Hepatocyte (in vitro differentiated cells): ENCODE results near the gene CACNG7. TPM values are rescaled to one million over a fixed set of nuclear protein-coding genes. Genes with fewer than 3 reads are reported as not detected.
A peak's percentile ranks its signal among the peaks of the same experiment; 100 is the strongest.

Experiments used
- DNase-seq: peaks from one replicate; pipeline ENCODE4 v3.0.0-alpha.2; 2016; ENCODE audit warnings: low spot score
- H2AFZ ChIP-seq: fragments of 200-600 bp; sonication (generic); 2 replicates; pipeline ENCODE4 v1.6.0; 2016; ENCODE audit warnings: antibody characterized with exemption, mild to moderate bottlenecking
- H3K27ac ChIP-seq: fragments of 200-600 bp; sonication (generic); 2 replicates; pipeline ENCODE4 v1.5.1; 2016; ENCODE audit warnings: mild to moderate bottlenecking
- H3K27me3 ChIP-seq: fragments of 200-600 bp; sonication (generic); 2 replicates; pipeline ENCODE4 v1.6.1; 2016
- H3K36me3 ChIP-seq: fragments of 200-600 bp; sonication (generic); replicated peaks from 2 replicates; pipeline ENCODE4 v1.5.1; 2016; ENCODE audit warnings: low read depth; ENCODE audit not compliant: insufficient read depth
- H3K4me1 ChIP-seq: fragments of 200-600 bp; sonication (generic); 2 replicates; pipeline ENCODE4 v1.5.1; 2016; ENCODE audit warnings: mild to moderate bottlenecking, moderate library complexity; ENCODE audit not compliant: insufficient read depth
- H3K4me2 ChIP-seq: fragments of 200-600 bp; sonication (generic); 2 replicates; pipeline ENCODE4 v1.6.0; 2016
- H3K4me3 ChIP-seq: fragments of 200-600 bp; sonication (generic); 2 replicates; pipeline ENCODE4 v1.5.1; 2016; ENCODE audit warnings: mild to moderate bottlenecking
- H3K79me2 ChIP-seq: fragments of 200-600 bp; sonication (generic); 2 replicates; pipeline ENCODE4 v1.6.0; 2017; ENCODE audit warnings: mild to moderate bottlenecking
- H3K9me2 ChIP-seq: fragments of 200-600 bp; sonication (generic); replicated peaks from 2 replicates; pipeline ENCODE4 v1.6.0; 2017; ENCODE audit warnings: mild to moderate bottlenecking; ENCODE audit not compliant: insufficient read depth
- H3K9me3 ChIP-seq: fragments of 200-600 bp; sonication (generic); 2 replicates; pipeline ENCODE4 v1.5.1; 2016; ENCODE audit warnings: low read depth, mild to moderate bottlenecking
- H4K20me1 ChIP-seq: fragments of 200-600 bp; sonication (generic); 2 replicates; pipeline ENCODE4 v1.6.0; 2016; ENCODE audit warnings: mild to moderate bottlenecking; ENCODE audit not compliant: insufficient read depth, poor library complexity, severe bottlenecking
- CTCF ChIP-seq: fragments of 200-600 bp; sonication (generic); IDR thresholded peaks from 2 replicates; pipeline ENCODE4 v1.5.1; 2016; ENCODE audit warnings: antibody characterized with exemption, mild to moderate bottlenecking; ENCODE audit not compliant: poor library complexity
- EZH2 ChIP-seq: fragments of 200-600 bp; sonication (generic); IDR thresholded peaks from 2 replicates; pipeline ENCODE4 v1.6.1; 2016; ENCODE audit warnings: antibody characterized with exemption, mild to moderate bottlenecking, borderline replicate concordance
- EZH2phosphoT487 ChIP-seq: fragments of 200-600 bp; sonication (generic); IDR thresholded peaks from one replicate; pipeline ENCODE4 v1.6.1; 2018; ENCODE audit warnings: antibody characterized with exemption, mild to moderate bottlenecking, low read depth, moderate library complexity; ENCODE audit not compliant: unreplicated experiment, severe bottlenecking
- WGBS: methylation state at CpG from one replicate; pipeline ENCODE4 v1.1.6; 2016; ENCODE audit warnings: low lambda C conversion rate; ENCODE audit errors: missing lambda C conversion rate; 5-methylcytosine and 5-hydroxymethylcytosine counted together
- polyA plus RNA-seq: library from polyadenylated mRNA; unstranded; fragments of >200 nt; fragmentation: Nextera tagmentation; extraction: Ambion mirVana; gene quantifications from 2 replicates; pipeline ENCODE4 v1.2.1, GENCODE V29; 2016
- total RNA-seq: library from RNA; depleted of rRNA; stranded (reverse); fragments of >200 nt; gene quantifications from 2 replicates; pipeline ENCODE4 v1.2.3, GENCODE V29; 2014

The CACNG7 gene
- total and polyA plus RNA-seq, 2 experiments from 2014 or later = 0.31 to 0.90 TPM

- no peak overlapping the region for H3K27ac ChIP-seq
- H3K4me2 ChIP-seq = no peak overlapping the region
- peaks cover 4% of the 10 kb centered on the region for H3K27me3 ChIP-seq
- H3K4me3 ChIP-seq = no peak overlapping the region
- H2AFZ ChIP-seq = no peak overlapping the region
- peaks cover 3% of the 10 kb centered on the region for H3K79me2 ChIP-seq
- H3K9me2 ChIP-seq = no peaks in the 10 kb centered on the region
- TF ChIP-seq EZH2 (no peak), EZH2phosphoT487 (no peak), CTCF (no peak)
- 66% methylated on average over 10 of the region's 10 CpGs for WGBS
- H3K4me1 ChIP-seq = peaks cover 7% of the 10 kb centered on the region
- H4K20me1 ChIP-seq = peaks cover 15% of the 10 kb centered on the region
- no peaks in the 10 kb centered on the region for H3K36me3 ChIP-seq
- DNase-seq = no peak
- H3K9me3 ChIP-seq = no peaks in the 10 kb centered on the region
These were observed 31.7 kb upstream of the CACNG7 start for GRCh38 chr19:53877361-53877766.

DNA sequence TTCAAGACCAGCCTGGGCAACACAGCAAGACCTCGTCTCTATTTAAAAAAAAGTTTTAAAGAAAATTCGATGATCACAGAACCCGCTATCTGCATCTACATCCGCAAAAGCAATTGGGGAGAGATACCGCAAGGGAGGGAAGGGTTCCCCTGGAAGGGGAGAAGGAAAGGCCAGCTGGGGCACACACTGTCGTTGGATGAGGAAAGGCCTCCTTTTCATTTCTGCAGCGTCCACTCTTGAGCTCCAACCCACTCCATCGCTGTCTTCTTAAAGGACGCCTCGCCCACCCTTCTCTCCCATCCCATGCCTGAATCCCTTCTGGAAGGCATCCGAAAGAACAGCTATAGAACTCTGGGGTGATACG, 30.3 kb upstream of the CACNG7 start:
- TF ChIP-seq EZH2phosphoT487 (no peak), EZH2 (no peak), CTCF (no peak)
- Histone ChIP-seq H2AFZ (peak overlapping the region; percentile 81), H4K20me1 (peaks cover 11% of the 10 kb centered on the region), H3K79me2 (no peaks in the 10 kb centered on the region), H3K4me2 (peak overlapping the region; percentile 80), H3K36me3 (no peaks in the 10 kb centered on the region), H3K9me2 (no peaks in the 10 kb centered on the region), H3K27me3 (peaks cover 18% of the 10 kb centered on the region), H3K9me3 (no peaks in the 10 kb centered on the region), H3K27ac (peak overlapping the region; percentile 74), H3K4me3 (peak overlapping the region; percentile 30), H3K4me1 (peaks cover 8% of the 10 kb centered on the region)
- no peak for DNase-seq
- WGBS = 59% methylated on average over 12 of the region's 12 CpGs

DNA sequence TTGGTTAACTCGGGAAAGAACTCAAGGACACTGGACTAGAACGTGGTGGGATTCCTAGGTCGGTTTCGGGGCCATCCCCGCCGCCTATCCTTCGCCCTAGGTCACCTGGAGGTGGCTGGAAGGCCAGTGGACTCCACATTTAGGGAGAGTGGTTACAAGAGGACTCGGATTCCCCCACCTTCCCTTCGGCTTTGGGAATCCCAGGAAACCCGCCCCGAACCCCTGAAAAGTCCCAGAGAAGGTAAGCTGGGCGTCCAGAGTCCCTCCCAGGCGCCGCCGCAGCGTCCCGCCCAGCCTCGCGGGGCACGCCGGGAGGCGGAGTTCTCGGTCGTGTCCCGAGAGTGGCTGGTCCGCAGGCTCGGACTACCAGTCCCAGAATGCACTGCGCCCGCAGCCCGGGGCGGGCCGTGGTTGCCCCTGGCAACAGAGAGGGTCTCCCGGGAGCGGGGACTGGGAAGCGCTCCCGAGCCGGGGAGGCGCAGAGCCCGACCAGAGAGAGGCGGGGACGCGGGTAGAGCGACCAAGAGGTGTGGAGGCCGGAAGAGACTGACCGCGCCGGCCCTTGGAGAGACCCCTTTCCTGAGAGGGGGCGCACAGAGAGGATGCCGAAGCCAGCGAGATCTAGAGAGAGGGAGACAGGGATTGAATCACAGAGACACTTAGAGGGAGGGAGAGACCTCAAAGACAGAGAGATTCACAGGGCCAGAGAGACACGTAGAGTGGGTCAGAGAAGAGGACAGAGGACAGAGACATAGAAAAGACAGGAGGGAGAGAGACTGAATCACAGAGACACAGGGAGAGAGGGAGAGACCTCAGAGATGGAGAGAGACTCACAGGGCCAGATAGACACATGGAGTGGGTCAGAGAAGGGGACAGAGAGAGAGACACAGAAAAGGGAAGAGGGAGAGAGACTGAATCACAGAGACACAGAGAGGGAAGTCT, 29.7 kb upstream of the CACNG7 start:
- Histone ChIP-seq H3K9me2 (no peaks in the 10 kb centered on the region), H3K27me3 (peaks cover 24% of the 10 kb centered on the region), H3K4me1 (peaks cover 8% of the 10 kb centered on the region), H2AFZ (peak overlapping the region; percentile 81), H3K36me3 (no peaks in the 10 kb centered on the region), H3K79me2 (no peaks in the 10 kb centered on the region), H3K4me3 (peak overlapping the region; percentile 30), H3K9me3 (no peaks in the 10 kb centered on the region), H3K4me2 (peak overlapping the region; percentile 80), H4K20me1 (peaks cover 11% of the 10 kb centered on the region), H3K27ac (peak overlapping the region; percentile 74)
- no peak for TF ChIP-seq EZH2
- no peak for TF ChIP-seq CTCF
- TF ChIP-seq EZH2phosphoT487 = no peak
- peak; percentile 96 for DNase-seq
- WGBS = under 1% methylated on average over 48 of the region's 51 CpGs
